PFSK-1 (cell line): Measurements from ENCODE around the gene INKA2.

Experiments
- FOXP2 ChIP-seq: optimal IDR thresholded peaks from 2 replicates; pipeline ENCODE3; 2011; ENCODE audit warnings: borderline replicate concordance, control low read depth, inconsistent platforms; ENCODE audit not compliant: insufficient read depth; ENCODE audit errors: extremely low read length, extremely low read depth
- POLR2AphosphoS5 ChIP-seq: IDR thresholded peaks from 2 replicates; pipeline ENCODE4 v1.6.1; 2012; ENCODE audit warnings: low read depth, mild to moderate bottlenecking, control low read depth, low read length, moderate library complexity
- SIN3A ChIP-seq: IDR thresholded peaks from 2 replicates; pipeline ENCODE4 v1.6.1; 2012; ENCODE audit warnings: mild to moderate bottlenecking, low read length, moderate library complexity, borderline replicate concordance; ENCODE audit not compliant: insufficient read depth
- TAF1 ChIP-seq: IDR thresholded peaks from 2 replicates; pipeline ENCODE4 v1.6.1; 2012; ENCODE audit warnings: low read length, control low read depth, borderline replicate concordance; ENCODE audit not compliant: insufficient read depth
- TF ChIP-seq, protein P1 (sequence below), 2 experiments: IDR thresholded peaks; 2 replicates each; pipeline versions ENCODE4 v1.6.1 to v1.8.0; 2011 to 2012; ENCODE audit warnings: low read depth in 2 of 2, low read length in 2 of 2, control low read depth in 1 of 2, inconsistent platforms in 1 of 2, mild to moderate bottlenecking in 1 of 2, moderate library complexity in 1 of 2; ENCODE audit not compliant: insufficient read depth in 1 of 2

Gene INKA2

DNA sequence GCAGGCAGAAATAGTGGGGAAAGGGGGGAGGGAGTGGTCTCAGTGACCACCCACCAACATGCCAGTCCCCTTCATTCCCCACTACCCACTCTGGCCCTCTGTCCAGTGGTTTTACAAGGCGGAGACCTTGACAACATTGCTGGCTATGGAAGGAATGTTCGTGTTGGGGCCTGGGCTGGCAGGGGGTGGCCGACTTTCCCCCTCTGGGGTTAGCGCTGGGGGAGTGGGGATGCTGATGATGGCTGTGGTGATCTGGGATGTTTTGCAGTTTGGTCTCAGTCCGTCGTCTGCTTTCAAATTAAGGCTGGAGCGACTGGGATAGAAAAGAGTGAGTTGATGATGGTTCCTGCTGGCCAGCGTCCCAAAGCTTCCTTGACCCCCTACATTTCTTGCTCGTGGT is 36.8 kb upstream of the INKA2 start:
- TF ChIP-seq, protein P1, sequence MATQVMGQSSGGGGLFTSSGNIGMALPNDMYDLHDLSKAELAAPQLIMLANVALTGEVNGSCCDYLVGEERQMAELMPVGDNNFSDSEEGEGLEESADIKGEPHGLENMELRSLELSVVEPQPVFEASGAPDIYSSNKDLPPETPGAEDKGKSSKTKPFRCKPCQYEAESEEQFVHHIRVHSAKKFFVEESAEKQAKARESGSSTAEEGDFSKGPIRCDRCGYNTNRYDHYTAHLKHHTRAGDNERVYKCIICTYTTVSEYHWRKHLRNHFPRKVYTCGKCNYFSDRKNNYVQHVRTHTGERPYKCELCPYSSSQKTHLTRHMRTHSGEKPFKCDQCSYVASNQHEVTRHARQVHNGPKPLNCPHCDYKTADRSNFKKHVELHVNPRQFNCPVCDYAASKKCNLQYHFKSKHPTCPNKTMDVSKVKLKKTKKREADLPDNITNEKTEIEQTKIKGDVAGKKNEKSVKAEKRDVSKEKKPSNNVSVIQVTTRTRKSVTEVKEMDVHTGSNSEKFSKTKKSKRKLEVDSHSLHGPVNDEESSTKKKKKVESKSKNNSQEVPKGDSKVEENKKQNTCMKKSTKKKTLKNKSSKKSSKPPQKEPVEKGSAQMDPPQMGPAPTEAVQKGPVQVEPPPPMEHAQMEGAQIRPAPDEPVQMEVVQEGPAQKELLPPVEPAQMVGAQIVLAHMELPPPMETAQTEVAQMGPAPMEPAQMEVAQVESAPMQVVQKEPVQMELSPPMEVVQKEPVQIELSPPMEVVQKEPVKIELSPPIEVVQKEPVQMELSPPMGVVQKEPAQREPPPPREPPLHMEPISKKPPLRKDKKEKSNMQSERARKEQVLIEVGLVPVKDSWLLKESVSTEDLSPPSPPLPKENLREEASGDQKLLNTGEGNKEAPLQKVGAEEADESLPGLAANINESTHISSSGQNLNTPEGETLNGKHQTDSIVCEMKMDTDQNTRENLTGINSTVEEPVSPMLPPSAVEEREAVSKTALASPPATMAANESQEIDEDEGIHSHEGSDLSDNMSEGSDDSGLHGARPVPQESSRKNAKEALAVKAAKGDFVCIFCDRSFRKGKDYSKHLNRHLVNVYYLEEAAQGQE (IDR thresholded peaks at IDR 0.05; ENCODE audit: insufficient read depth in 1 of 2, low read depth in 2 of 2, low read length in 2 of 2) = no peak
- no peak for TF ChIP-seq FOXP2
- TF ChIP-seq TAF1 = no peak
- TF ChIP-seq SIN3A = no peak
- no peak for TF ChIP-seq POLR2AphosphoS5

DNA sequence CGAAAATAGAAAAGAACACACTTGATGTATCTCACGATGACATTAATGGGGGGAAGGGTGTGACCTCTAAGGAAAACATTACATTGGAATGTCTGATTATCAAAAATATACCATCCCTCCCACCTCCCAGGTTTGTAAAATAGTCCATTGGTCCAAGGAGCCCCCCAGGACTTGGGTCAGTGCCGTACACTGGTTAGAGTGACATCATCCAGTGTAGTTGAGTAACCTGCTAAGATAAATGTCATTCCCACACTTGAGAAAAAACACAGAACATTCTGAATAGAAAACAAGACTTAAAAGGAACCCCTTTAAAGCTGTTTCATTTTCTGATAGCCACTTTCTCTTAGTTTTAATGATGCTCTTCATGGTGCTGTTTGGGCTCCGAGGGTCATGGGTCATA is 31.7 kb upstream of the INKA2 start:
- TF ChIP-seq, protein P1 (IDR thresholded peaks at IDR 0.05; ENCODE audit: insufficient read depth in 1 of 2, low read depth in 2 of 2, low read length in 2 of 2) = no peak
- TF ChIP-seq FOXP2 (no peak), POLR2AphosphoS5 (no peak), SIN3A (no peak), TAF1 (no peak)

DNA sequence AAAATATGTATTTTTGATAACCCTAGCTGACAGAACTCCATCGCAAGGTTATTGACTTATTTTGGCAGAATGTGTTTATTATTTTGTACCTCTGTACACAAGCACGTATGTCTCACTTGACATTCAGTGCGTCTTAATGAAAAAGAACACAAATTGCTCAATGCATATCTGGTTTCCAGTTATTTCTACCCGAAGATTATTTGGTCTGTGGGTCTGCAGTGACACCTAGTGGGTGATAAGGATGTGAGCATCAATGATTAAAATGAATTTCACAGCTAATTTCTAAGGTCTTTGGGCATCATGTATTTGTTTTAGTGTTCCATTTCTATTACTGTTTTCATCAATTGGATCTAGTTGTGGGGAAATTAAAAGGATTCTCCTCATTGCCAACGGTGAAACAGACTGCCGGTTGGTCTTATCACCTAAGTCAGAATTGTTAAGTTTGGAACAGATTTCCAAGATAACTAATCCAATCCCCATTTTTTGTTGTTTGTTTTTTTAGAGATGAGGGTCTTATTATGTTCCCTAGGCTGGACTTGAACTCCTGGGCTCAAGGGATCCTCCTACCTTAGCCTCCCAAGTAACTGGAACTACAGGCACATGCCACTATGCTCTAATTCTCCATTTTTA is 30.4 kb upstream of the INKA2 start:
- no peak for TF ChIP-seq SIN3A
- TF ChIP-seq FOXP2 = no peak
- TF ChIP-seq, protein P1 (IDR thresholded peaks at IDR 0.05; ENCODE audit: insufficient read depth in 1 of 2, low read depth in 2 of 2, low read length in 2 of 2) = no peak
- no peak for TF ChIP-seq POLR2AphosphoS5
- no peak for TF ChIP-seq TAF1

DNA sequence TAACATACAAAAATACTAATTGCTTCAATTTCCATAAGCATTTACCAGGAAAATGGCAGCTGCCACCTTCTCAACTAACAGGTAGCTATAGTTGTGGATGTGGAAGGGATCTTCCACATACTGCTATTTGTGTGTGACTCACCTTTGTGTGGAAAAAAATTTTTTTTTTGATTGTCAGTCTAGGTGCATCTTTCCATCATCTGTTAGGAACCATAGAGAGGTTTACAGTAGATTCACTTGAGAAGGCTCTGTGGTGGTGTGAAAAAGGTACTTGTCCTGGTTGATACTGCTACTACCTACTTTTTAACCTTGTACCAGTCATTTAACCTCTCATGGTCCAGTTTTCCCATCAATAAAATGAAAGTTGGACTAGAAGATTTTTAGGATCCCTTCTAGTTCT is 29.4 kb upstream of the INKA2 start:
- TF ChIP-seq, protein P1 (IDR thresholded peaks at IDR 0.05; ENCODE audit: insufficient read depth in 1 of 2, low read depth in 2 of 2, low read length in 2 of 2) = no peak
- TF ChIP-seq POLR2AphosphoS5 = no peak

DNA sequence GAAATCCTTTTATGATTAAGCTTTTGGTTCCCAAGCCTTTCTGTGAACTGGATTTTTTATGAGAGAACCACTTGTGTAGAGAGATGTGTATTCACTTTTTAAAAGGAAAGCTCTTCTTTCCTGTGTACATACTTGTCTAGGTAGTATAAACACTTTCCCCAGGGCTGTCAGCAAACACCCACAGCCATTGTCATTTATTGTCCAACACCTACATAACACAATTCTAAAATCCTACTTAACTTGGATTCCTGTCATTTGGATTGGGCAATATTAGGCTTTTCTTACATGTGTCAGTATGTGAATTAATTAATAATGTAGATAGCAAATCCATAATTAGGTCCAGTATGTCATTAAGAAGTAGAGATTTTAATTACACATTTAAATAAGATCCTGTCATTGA is 28.8 kb upstream of the INKA2 start:
- TF ChIP-seq, protein P1 (IDR thresholded peaks at IDR 0.05; ENCODE audit: insufficient read depth in 1 of 2, low read depth in 2 of 2, low read length in 2 of 2) = no peak
- TF ChIP-seq TAF1 (no peak), SIN3A (no peak), POLR2AphosphoS5 (no peak)
